Stimulated activated CD4-positive, alpha-beta T cell treated with anti-CD3 and anti-CD28 coated beads, Interleukin-2, amount 100 ng/mL, for 48 hours (primary cell): ENCODE measurements around the gene TRIP11.

Experiments
- DNase-seq, 2 donors: peaks; one replicate each; pipeline ENCODE4 v3.0.0-alpha.2; 2020

Gene TRIP11

DNA sequence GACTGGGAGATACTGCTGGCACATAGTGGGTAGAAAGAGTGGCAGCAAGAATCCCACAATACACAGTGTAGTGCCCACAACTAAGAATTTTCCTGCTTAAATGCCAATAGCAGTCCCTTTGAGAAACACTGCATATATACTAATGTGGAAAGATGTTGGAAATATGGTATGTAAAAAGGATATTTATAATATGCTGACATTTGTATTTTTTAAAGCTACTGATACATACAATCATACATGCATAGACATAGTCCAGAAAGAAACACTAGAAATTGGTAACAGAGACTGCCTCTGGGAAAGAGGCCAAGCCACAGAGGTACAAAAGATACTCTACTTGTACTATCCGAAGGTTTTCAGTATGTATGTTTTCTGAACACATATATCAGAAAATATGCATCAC lies 30.3 kb downstream of the TRIP11 start:
- DNase-seq = no peak

DNA sequence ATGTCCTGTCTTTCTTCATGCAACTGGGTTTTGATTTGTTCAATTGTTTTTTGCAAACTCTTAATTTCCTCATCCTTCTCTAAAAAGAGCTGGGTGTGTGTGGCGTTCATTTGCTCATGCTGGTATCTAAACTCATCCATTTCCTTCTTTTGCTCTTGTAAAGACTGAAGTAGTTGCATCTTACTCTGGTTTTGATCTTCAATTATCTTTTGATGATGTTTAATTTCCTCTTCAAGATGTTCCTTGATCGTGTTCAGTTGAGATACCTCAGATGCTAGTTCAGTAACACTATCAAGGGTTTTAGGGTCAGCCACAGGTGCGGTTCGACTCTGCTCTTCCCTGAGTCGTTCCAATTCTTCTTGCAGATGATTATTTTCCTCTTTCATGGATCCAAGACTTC lies 34.8 kb downstream of the TRIP11 start:
- no peak for DNase-seq

- no peak for DNase-seq
Measured at GRCh38 chr14:92004062-92004461, 35.8 kb downstream of the TRIP11 start.

GRCh38 chr14:91998667-91999570 lies 40.9 kb downstream of the TRIP11 start:
- DNase-seq = no peak

GRCh38 chr14:91997492-91997891 lies 42.4 kb downstream of the TRIP11 start:
- DNase-seq = no peak

GRCh38 chr14:91996948-91997371 lies 42.9 kb downstream of the TRIP11 start:
- DNase-seq = no peak

- DNase-seq = no peak
Measured at GRCh38 chr14:91987192-91987591, 52.7 kb downstream of the TRIP11 start.

DNA sequence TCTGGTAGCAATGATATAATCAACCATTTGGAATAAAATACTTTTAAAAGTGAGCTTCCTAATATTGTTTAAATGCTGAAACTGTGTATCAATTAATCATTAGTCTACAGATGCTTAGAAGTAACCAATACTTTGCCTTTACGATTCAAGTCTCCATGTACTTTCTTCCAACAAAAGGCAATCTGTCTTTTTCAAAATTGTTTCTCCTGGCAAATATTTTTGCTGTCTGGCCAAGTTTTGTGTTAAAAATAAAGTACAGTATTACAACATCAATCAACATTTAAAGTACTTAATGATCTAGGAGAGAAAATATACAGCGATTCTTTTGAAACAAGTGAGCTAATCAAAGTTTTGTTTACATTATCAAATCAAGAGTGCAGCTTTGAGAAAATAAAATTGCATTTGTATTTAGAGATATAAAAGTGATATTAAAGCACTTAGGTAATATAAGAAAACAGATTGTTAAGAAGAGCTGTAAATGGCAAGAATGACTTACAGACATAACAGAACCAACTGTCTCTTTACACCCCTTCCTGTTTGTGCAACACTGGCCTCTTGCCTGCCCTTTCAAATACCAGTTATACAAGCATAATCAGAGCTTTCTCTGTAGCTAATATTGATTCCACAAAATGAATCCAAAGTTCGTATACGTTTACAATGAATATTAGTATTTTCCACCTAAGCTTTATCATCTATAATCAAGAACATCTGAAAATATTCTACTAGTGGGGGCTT lies 54.2 kb downstream of the TRIP11 start:
- no peak for DNase-seq

- DNase-seq = no peak
Measured at GRCh38 chr14:91985008-91985407, 54.9 kb downstream of the TRIP11 start.

DNA sequence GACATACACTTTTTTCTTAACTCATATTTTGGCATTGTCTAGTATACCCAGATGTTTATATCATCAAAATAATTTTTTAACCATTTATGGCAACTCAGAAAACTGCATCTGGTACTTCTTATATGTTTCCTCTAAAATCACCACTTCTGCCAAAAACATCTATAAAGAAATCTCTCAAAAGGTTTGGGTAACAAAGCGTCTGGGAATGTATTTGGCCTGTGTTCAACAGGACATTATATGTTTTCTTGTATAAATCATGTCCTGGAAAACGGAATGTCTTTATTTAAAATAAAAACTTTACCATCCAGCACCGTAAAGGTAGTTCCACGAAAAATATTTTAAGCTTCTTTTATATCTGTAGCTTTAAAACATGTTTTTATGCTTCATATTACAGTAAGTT lies 56.3 kb downstream of the TRIP11 start:
- no peak for DNase-seq

DNA sequence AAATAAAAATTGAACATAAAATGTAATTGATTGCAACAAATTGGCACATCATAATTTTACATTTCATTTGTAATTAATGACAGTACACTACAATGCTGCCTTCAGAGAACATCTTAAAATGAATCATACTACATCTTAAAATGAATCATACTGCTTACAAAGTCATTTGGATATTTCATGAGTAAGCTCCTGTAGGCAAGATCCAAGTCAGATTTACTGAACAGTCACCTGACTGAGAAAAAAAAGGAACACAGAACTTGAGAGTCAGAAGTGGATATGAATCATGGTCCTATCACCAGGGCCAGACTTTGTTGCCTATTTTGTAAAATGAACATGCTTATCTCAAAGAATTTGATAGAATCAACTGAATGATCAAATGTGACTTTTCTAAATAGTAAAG lies 59.7 kb downstream of the TRIP11 start:
- DNase-seq = no peak

DNA sequence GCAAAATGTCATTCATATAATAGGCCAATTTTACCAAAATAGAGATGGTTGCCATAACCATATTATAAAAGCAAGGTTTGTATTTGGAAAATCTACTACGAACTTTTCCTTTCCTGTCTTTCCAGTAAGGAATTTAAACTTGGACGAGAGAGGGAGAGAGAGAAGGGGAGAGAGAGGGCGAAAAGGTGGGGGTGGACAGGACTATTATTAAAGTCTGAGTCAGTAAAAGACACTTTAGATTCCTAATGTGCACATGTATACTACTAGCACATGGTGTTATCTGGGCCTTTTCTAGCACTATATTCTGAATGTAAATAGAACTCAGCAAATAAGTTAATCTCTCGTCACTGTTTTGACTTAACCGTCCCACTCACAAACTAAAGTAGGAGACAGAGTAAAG lies 62.0 kb downstream of the TRIP11 start:
- DNase-seq = no peak

GRCh38 chr14:91975763-91976162 lies 64.1 kb downstream of the TRIP11 start:
- DNase-seq = no peak

- DNase-seq = no peak
Measured at GRCh38 chr14:91971188-91971778, 68.6 kb downstream of the TRIP11 start.

- DNase-seq = no peak
Measured at GRCh38 chr14:91968280-91968679, 71.6 kb downstream of the TRIP11 start.

- no peak for DNase-seq
Measured at GRCh38 chr14:91964724-91965123, 75.1 kb downstream of the TRIP11 start.

DNA sequence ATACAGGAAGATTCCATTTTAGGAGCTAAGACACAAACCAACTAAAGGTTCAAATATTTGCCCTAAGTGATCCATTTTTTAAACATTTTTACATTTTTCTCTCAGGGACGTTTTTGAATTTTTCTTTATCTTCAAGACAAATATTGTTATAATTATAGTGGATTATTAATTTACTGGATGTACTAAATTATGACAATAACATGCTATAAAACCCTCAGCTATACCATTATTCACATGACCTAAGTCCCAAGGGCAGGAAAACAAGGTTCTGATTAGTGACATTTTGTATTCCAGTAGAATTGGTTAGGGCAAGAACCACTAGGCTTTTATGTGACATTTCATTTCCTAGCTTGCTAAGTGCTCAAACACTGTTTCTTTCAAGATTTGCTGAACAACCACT lies 75.8 kb downstream of the TRIP11 start:
- no peak for DNase-seq

DNA sequence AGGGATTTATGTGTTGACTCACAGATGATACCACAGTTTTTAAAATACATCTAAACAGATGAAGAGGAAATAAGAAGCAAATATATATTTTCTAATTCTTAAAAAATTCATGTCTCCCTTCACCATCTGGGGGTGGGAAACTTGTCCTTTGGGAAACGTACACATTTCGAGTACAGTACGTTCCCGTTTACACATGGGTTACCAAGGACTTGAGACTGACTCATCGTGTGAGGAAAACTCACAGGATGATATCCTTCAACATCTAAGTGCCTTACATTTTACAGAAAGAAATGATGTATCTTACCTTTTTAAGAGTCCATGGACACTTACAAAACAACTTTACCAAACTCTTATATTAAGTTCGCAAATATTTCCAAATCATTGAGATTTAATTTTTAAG lies 76.4 kb downstream of the TRIP11 start:
- DNase-seq = no peak

GRCh38 chr14:91961297-91962220 lies 78.3 kb downstream of the TRIP11 start:
- no peak for DNase-seq

DNA sequence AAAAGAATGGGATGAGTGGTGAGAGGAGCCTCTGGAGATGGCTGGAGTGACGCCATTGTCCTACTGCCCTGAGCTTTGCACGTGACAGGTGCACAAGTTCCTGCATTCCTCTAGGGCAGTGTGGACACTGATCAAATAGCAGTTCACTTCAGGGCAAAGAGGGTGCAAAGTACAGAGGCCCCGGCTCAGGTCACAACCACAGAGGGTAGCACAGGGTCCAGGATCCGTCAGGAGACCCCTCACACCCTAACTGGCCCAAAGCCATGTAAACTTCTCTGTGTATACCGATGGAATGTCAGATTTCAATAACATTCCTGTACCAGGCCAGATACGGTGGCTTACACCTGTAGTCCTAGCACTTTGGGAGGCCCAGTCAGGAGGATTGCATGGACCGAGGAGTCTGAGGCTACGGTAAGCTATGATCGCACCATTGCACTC lies 82.0 kb downstream of the TRIP11 start:
- no peak for DNase-seq

DNA sequence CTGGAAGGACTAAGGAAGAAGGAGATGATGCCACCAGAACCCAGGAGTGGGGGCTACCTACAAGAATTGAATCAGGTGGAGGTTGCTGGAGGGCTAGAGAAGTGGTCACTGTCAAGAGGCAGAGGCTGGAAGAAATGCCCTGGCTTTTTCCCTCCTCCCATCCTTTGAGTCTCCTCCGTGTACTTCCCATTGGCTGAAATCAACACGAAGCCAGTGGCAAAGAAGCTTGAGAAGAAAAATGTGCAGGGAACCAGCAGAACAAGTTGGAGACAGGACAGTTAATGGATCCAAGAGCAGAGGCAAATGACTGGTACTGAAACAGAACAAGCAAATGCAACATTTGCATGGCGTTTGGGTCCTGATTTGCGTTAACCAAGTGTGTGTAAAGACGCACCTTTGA lies 83.2 kb downstream of the TRIP11 start:
- DNase-seq = no peak

- DNase-seq = no peak
Measured at GRCh38 chr14:91955168-91955567, 84.7 kb downstream of the TRIP11 start.
